Upper lobe of left lung (tissue), 4 donors: ENCODE results near the gene NAA11.

Experiments
- POLR2A ChIP-seq, 4 donors: fragments of 450-650 bp; IDR thresholded peaks; one replicate each; pipeline ENCODE4 v1.5.1; 2016 to 2017; ENCODE audit warnings: antibody characterized with exemption in 4 of 4, mild to moderate bottlenecking in 2 of 4
- POLR2AphosphoS5 ChIP-seq, 2 donors: sonication (generic); formaldehyde crosslinking; IDR thresholded peaks; one replicate each; pipeline ENCODE4 v1.5.1; 2017; ENCODE audit warnings: antibody characterized with exemption in 2 of 2
- TF ChIP-seq, protein P1 (sequence below), 6 experiments: fragments of 450-650 bp in 4 of 6; fragments of 200-600 bp in 2 of 6; sonication (generic) in 2 of 6; IDR thresholded peaks; one replicate each; pipeline ENCODE4 v1.5.1; 2016 to 2019; ENCODE audit warnings: antibody characterized with exemption in 6 of 6

GRCh38 chr4:79290376-79290775 lies 35.5 kb downstream of the NAA11 start:
- TF ChIP-seq, protein P1, sequence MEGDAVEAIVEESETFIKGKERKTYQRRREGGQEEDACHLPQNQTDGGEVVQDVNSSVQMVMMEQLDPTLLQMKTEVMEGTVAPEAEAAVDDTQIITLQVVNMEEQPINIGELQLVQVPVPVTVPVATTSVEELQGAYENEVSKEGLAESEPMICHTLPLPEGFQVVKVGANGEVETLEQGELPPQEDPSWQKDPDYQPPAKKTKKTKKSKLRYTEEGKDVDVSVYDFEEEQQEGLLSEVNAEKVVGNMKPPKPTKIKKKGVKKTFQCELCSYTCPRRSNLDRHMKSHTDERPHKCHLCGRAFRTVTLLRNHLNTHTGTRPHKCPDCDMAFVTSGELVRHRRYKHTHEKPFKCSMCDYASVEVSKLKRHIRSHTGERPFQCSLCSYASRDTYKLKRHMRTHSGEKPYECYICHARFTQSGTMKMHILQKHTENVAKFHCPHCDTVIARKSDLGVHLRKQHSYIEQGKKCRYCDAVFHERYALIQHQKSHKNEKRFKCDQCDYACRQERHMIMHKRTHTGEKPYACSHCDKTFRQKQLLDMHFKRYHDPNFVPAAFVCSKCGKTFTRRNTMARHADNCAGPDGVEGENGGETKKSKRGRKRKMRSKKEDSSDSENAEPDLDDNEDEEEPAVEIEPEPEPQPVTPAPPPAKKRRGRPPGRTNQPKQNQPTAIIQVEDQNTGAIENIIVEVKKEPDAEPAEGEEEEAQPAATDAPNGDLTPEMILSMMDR (IDR thresholded peaks at IDR 0.05), result no peak
- TF ChIP-seq POLR2A (IDR thresholded peaks at IDR 0.05) (no peak), POLR2AphosphoS5 (IDR thresholded peaks at IDR 0.05) (no peak)
